NCI-H510A treated with DMSO at 0.1 percent for 48 hours (cell line): ENCODE measurements around the gene MARCHF10.
"Not testable (repeated sequence)": the region's sequence is repeated elsewhere in the genome, so short reads cannot be mapped to it uniquely, and the experiment has no call there.

Experiments used
- DNase-seq: peaks from one replicate; lab custom pipeline; 2025; lab: John Stamatoyannopoulos, UW

The MARCHF10 gene

DNA sequence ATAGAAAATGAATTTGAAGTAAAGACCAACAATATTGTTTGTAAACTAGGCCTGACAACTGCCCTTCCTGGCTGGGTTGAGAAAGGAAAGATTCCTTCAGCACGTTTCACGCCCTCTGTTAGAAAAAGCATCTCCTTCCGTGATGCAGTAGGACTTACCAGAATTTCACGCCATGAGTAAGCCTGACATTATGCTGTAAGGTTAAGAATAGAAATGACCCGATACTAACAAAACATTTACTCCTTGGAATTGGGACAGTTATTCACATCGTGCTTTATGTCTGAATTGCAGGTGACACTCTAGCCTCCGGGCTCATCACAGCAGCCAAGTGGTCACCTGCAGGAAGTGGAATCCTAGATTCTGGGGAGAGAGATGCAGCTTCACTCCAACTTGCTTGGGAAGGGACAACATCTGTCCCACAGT, 17.5 kb downstream of the MARCHF10 start:
- peak; percentile 84 for DNase-seq

DNA sequence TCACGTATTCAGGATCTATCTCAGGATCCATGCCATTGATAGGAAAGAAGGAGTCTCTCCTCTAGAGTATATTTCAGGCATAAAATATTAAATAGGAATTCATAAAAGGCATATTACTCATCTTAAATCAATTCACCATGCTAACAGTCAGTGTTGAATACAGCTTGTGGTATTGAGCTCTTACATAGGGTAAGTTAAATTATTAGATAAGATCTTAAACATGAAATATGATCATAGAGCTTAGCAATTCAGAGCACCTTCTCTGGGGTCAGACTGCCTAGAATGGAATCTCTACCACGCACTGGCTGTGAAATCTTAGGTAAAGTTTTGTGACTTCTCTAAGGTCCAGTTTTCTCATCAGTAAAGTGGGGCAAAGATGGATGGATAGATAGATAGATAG, 20.7 kb downstream of the MARCHF10 start:
- DNase-seq = no peak

DNA sequence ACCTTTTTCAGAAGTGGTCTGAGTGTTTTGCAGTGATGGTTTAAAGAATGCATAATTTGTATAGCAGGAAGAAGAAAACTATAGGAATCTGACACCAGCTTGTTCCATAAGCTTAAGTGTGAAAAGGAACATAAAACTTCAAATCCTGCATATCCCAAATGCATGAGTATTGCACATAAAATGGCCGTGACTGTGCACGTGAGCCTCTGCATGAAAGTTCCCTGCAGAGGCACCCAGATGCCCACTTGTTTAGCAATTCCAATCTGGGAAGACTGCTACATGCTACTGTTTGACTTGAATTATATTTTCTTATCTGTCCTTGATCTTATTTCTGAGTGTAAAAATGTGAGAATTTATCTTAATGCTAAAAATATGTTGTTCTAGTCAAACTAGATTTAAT, 21.5 kb downstream of the MARCHF10 start:
- DNase-seq = no peak

DNA sequence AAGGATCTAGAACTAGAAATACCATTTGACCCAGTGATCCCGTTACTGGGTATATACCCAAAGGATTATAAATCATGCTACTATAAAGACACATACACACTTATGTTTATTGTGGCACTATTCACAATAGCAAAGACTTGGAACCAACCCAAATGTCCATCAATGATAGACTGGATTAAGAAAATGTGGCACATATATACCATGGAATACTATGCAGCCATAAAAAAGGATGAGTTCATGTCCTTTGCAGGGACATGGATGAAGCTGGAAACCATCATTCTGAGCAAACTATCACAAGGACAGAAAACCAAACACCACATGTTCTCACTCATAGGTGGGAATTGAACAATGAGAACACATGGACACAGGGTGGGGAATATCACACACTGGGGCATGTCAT, 22.1 kb downstream of the MARCHF10 start:
- DNase-seq = not testable (repeated sequence)

DNA sequence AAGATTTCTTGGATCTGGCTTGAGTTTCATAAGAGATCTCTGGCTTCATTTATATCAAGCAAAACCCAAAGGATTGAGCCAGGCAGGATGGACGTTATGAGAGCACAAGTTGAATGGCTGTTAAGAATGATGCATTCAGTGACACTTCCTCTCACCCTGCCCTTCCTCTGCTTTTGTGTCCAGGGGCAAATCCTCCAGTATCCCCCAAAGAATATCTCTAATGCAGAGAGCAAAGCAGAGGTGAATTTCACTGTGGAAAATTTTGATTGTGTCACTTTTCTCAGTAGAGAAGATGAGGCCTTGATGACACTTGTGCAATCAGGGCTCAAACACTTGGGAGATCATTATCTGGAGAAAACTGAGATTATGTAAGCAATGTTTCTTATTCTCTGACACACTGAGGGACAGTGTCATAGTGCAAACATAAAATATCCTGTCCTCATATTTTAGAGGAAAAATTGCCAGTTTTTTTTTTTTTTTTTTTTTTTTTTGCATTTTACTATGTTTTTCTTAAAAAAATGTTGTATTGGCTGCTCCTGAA, 25.3 kb downstream of the MARCHF10 start:
- DNase-seq = no peak

DNA sequence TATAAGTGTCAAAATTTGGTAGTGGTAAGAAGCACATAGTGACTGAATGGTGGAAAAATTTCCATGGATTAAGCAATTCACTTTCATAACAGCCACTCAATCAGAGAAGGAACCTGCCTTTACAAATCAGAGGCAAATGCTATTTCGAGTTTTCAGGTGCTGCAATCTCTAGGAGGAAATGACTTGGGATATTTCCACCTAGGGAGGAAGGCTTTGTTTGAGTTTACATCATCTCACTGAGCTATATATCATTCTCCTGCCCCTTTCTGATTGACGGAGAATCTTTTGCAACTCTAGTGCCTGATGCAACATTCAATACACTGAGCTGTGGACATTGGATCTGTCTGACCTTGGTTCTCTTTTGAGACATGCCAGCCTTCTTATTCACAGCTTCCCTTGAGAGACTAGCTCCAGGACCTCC, 26.3 kb downstream of the MARCHF10 start:
- DNase-seq = no peak

DNA sequence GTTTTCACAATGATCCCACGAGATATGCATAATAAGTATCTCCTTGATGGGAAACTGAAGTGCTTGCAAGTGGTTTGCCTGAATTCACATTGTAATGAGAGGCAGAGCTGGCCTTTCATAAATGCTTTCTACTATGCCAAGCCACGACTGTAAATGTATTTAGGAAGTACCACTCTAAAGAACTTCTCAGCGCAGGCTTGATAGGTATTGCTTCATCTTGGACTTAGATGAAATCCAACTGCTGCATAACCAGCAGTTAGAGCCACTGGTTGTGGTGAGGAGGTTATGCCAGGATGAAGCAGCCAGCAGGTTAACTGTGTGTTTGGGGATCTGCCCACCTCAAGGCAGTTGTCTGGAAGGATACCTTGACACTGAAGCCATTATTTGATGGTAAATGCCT, 26.8 kb downstream of the MARCHF10 start:
- DNase-seq = peak; percentile 64

DNA sequence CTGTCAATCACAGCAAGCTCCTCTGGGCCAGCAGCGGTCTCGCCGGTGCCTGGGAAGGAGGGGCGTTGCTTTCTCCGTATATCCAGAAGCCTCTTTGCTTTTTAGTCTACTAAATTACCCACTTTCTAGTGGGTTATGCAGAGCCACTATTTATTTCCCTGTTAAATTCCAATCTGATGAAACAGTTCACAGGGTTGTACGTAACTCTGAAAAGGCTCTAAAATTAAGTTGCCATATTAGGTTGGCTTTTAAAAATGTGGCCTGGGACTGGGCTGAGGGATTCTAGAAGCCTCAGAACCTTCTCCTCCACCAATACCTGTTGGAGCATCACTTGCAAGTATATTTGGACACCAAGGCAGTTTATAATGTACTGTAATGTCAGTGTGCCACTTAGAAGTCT, 27.2 kb downstream of the MARCHF10 start:
- no peak for DNase-seq

DNA sequence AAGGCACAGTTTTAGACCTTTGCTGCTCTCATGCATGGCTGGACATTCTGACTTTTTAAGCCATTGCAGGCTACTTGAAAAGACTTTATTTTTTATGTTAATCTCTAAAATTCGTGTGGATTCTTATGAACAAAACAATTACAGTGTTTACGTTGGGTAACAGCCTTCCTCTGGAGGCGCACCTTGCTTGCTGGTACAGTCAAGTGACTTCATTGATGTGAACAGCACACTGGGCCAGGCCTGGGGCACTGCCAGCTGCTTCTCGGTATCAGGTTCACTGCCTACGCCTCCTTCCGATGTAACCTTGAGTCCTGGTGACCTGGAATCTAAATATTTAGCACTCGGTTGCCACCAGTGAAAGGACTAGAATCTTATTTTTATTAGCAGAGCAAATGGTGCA, 27.8 kb downstream of the MARCHF10 start:
- DNase-seq = peak; percentile 85

DNA sequence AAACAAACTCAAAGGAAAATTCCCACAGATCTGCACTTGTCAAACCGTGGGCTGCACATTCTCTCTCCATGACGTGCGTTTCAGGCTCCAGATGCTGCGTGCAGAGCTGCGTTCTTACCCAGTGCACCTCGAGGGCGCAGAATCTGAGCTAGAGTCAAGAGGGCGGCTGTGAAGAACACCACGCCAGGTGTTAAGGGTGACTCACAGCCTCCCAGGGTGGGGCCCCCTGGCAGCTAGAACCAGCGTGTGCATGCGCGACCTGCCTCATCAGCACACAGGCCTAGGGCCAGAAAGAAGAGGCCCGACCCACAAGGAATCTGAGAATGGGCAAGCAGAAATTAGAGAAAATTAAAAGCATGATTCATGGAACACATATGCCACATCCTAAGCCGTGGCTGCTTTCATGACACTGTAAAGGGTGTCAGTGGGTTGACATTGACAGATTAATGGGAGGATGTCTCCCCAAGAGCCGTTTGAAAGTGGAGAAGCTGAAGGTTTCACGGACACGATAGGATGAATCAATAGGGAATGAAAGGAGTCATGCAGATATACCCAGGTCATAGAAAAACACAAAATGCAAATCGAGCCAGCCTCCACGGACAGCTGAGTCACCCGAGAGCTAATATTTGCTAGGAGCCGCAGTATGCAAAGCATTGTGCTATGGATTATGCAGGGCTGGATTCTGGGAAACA, 29.0 kb downstream of the MARCHF10 start:
- DNase-seq = peak; percentile 97

DNA sequence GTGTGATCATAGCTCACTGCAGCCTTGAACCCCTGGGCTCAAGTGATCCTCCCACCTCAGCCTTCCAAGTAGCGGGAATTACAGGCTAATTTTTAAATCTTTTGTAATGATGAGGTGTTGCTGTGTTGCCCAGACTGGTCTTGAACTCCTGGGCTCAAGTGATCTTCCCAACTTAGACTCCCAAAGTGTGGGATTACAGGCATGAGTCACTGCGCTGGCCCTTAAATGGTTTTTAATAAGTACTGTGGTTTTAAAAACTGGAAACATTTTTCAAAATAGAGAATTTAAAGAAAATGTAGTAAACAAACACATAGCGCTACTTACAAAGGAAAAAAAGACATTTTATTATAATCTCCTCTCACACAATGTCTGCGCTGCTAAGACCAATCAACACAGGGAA, 32.2 kb downstream of the MARCHF10 start:
- no peak for DNase-seq

DNA sequence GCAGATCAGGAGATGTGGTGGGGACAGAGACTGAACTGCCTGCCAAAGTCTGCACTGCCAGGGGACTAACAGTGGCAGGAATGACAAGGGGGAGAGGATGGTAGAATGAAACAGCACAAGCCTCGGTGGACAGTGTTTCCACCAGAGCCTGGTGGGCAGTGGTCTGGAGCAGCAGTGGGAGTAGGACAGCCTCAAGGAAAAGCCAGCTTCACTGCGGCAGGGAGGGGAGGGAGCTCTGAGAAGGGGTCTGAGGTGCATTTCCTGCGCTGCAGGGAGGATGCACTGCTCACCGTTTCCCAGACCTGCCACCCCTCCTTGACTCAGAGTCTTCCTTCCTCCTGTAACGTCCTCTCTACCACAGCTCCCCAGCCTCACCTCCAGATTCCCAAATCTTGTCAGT, 33.8 kb downstream of the MARCHF10 start:
- DNase-seq = no peak

DNA sequence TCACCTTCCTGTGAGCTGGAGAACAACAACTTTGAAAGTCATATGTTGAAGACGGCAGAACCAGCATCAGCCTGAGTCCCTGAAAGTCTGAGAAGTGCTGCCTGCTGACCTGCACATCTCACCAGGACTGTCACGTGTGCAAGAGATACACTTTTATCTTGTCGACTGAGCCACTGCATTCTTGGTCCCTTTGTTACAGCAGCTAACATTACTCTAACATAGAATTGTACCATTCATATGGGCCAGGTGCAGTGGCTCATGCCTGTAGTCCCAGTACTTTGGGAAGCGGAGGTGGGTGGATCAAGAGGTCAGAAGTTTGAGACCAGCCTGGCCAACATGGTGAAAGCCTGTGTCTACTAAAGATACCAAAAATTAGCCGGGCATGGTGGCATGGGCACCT, 40.1 kb downstream of the MARCHF10 start:
- DNase-seq = no peak

DNA sequence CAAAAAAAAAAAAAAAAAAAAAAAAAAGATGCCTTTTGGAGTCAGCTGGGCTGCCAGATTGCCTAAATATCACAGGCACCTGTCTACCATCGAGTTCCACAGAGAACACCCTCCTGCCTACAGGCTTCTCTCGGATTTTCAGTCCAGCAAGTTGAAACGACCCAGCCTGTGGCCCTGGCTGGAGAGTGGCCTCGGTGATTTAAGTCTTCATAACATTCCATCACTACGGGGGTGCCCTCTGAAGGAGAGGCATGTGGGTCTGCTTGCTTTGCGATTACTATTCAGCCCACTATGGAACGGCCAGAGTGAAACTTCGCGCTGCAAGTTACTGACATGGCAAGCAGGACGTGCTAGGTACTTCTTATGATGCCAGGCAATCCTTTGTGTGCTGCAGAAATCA, 42.8 kb downstream of the MARCHF10 start:
- no peak for DNase-seq

DNA sequence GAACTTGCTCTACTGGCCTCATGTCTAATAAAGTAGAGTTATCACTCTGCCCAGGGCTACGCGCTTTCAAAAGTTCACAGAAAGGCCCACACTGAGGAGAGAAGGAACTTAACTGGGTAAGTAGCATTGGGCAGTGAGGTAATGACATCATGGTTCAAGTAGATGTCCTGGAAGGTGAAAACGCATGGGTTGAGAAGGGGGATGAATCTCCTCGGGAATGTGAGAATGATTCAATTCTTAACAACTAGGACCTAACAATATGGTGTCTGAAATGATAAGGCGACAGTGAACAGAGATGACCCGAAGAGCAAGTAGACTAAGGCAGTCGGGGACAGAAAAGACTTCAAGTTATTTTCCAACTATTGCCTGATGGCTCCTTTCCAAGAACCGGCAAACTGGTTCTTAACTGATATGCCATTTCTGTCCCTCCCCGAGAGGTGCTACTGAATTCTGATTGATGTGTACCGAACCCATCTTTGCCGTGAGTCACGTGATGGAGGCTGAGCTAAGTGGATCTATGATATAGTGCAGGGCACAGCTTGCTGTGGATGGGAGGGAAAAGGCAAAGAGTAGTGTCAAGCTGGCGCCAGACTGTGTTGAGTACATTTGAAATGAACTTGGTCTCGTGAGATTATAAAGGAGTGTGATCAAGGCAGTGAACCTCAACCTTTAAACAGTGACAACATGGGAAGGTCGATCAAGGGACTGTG, 44.1 kb downstream of the MARCHF10 start:
- DNase-seq = no peak

DNA sequence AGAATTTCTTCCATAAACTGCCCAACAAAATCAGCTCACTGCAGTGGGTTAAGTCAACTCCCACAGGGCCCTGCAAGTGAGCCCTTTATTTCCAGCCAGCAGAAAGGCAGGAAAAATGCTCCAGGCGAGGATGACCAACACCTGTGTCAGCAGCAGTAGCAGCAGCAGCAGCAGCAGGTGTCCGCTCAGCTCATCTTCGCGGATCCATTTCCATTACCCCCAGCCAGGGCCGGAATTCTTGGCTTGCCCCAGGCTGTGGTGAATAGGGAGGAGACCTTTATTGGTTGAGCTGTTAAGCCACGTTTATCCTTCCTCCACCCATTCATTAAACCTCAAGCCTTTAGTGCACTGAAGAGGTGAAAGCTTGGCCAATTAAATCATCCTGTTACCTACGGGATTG, 46.2 kb downstream of the MARCHF10 start:
- no peak for DNase-seq

DNA sequence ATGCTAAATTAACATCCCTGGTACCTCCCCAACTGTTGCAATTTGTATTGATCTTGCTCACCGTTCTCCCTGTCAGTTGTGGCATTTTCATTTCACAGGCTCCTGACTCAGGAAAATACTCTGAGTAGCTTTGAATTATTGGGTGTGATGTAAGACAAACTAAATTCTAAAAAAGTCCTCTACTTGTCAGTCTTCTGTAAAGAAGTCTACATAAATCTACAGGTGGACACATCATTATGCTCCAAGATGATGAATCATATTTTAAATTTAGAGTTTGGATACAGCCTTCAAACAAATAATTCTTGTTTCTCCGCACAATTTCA, 47.2 kb downstream of the MARCHF10 start:
- no peak for DNase-seq

DNA sequence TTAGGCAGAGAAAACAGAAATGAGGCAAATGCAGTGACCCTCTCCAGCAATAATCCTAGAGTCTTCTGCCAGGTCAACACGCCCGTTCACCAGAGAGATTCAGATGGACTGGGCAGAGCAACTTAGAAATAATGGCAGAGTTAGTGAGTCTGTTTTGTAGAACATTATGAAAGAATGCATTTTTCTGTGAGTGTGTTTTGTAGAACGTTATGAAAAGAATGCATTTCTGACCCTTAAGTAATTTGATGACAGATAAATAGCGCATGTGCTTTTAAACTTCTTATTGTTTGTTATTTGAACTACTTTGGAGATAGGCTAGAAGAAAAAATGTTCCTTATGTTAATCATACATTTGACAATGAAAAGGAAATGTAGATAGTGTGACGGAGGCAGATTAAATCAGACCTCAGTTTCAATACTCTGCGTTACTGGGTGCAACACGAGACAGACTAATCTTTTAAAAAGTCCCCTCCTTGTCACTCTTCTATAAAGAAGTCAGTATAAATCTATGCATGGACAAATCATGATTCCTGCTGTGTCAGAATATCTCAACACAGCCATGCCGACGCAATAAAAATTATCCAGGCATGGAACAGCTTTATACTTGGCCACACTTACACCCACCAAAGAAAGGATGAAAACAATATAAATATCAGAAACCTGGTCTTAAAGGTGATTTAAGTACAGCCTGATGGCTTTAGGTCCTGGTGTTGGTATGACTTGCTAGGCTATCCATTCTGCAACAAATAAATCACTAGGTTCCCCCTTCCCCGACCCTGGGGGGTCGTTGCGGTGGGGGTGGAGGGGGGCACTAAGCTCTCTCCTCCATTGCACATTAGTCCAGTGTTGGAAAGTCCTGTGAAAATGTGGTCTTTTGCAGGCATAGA, 47.8 kb downstream of the MARCHF10 start:
- no peak for DNase-seq

DNA sequence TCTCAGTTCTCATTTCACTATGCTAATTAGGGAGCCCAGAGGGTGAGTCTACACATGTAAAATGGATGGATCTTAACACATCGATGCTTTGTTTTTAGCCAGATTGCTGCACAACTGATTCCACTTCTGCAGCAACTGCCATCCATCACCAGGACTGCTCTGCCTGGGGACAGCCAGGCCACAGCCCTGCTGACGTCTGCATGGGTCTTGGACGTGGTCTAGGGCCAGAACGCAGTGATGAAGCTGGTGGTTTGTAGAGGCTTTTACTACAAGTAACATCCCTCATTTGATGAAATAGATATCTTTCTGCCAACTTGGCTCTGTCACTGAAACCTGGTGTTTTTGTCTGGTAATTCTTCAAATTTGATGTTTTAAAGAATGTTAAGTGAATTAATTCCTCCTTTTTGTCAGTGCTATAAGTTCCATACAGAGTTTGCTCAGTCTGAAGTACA, 50.6 kb downstream of the MARCHF10 start:
- DNase-seq = no peak

DNA sequence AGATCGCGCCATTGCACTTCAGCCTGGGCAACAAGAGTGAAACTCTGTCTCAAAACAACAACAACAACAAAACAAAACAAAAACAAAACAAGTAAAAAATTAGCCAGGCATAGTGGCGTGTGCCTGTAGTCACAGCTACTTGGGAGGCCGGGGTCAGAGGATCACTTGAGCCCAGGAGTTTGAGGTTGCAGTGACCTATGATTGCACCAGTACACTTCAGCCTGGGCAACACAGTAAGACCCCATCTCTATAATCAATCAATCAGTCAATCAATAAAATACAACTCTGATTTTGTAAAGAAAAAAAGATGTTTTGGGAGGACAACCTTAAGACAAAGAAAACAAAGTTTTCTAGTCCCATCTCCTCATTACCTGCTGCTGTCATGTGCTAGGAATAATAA, 51.9 kb downstream of the MARCHF10 start:
- no peak for DNase-seq

DNA sequence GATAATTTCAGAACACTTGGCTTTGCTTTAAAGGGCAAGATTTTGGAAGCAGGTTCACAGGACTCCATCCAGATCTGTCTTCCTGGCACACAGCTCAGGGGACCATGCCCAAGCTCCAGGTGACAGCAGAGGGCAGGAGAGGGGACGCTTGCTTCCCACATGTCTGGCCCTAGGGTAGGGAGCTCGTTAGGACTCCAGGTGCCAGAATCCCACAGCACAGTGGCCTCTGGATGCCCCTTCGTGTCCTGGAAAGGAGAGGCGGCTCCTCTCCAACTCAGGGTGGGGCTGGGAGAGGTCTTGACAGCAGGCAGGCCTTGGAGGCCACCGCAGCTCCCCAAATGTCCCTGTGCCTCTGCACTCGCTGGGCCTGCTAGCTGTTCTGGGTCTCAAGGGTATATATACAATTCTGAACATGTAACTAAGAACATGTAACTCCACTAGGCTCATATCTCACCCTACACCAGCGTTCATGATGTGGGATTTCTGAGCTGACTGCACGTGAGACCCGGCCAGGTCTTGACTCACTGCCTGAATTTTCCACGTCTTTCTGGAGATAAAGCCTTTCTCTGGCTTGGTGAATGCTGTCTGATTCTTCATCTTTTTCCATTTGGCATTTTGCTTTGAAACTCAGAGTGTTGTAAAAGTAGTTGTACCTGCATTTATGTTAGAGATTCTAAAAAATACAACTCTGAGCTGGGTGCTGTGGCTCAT, 52.8 kb downstream of the MARCHF10 start:
- no peak for DNase-seq

DNA sequence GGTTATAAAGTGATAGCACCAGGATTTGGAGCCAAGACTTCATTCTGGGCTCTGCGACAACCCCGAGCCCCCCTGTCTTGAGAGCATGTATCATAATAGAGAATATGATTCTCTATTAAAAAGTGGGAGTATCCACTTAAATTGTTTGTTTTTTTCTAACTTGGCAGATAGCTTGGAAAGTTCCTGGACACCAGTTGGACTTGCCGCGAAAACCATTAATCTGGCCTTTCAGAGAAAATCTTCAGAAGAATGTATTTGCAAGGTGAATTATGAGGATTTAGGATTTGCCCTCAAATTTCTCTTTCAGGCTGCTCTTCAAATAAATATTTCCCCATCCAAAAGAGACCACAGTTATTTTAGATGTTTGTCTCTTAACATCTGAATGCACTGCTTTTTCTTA, 53.5 kb downstream of the MARCHF10 start:
- no peak for DNase-seq
